DND-41 (cell line): Measurements from ENCODE around the gene SYNM.

Source experiments
- CTCF ChIP-seq: IDR thresholded peaks from 2 replicates; pipeline ENCODE4 v1.5.1; 2012; ENCODE audit warnings: borderline replicate concordance, low read length, moderate library complexity, mild to moderate bottlenecking; ENCODE audit not compliant: poor library complexity, severe bottlenecking; ENCODE audit errors: extremely low read depth
- EZH2 ChIP-seq: IDR thresholded peaks from 3 replicates; pipeline ENCODE4 v1.6.1; 2012; ENCODE audit warnings: borderline replicate concordance, low read depth, mild to moderate bottlenecking, moderate library complexity, low read length, inconsistent platforms; ENCODE audit not compliant: severe bottlenecking

- no peak for TF ChIP-seq EZH2
- TF ChIP-seq CTCF: no peak
Observed at GRCh38 chr15:99181545-99181971, 76.7 kb downstream of the SYNM start.
